ENCODE measurements around the gene ZNF580.

The ZNF580 gene

GRCh38 chr19:55677572-55678028 lies 36.8 kb downstream of the ZNF580 start:
- Histone ChIP-seq H3K36me3 (ENCODE audit: low read depth) (peaks cover 83% of the 10 kb centered on the region), H3K27ac (ENCODE audit: poor library complexity, severe bottlenecking) (no peak overlapping the region), H3K4me3 (ENCODE audit: severe bottlenecking) (no peak overlapping the region)

GRCh38 chr19:55678121-55678671 lies 37.4 kb downstream of the ZNF580 start:
- TF ChIP-seq CTCF (IDR thresholded peaks at IDR 0.05; ENCODE audit: poor library complexity, severe bottlenecking) = no peak
- Histone ChIP-seq H3K36me3 (ENCODE audit: low read depth) (peaks cover 80% of the 10 kb centered on the region), H3K9me3 (ENCODE audit: severe bottlenecking) (no peaks in the 10 kb centered on the region), H3K4me1 (ENCODE audit: insufficient read depth, poor library complexity, severe bottlenecking) (peaks cover 16% of the 10 kb centered on the region), H3K27me3 (ENCODE audit: insufficient read depth, poor library complexity, severe bottlenecking) (no peaks in the 10 kb centered on the region), H3K27ac (ENCODE audit: poor library complexity, severe bottlenecking) (no peak overlapping the region), H3K4me3 (ENCODE audit: severe bottlenecking) (no peak overlapping the region)
- no peak for DNase-seq (ENCODE audit: low spot score)
- no peak for ATAC-seq (ENCODE audit: low read depth)

More at GRCh38 chr19:55677572-55678028, 36.8 kb downstream of the ZNF580 start:
- H3K9me3 ChIP-seq (ENCODE audit: severe bottlenecking) = no peaks in the 10 kb centered on the region
- no peak for TF ChIP-seq CTCF (IDR thresholded peaks at IDR 0.05; ENCODE audit: poor library complexity, severe bottlenecking)
- no peak for ATAC-seq (ENCODE audit: low read depth)
- no peaks in the 10 kb centered on the region for H3K27me3 ChIP-seq (ENCODE audit: insufficient read depth, poor library complexity, severe bottlenecking)
- DNase-seq (ENCODE audit: low spot score) = no peak
- H3K4me1 ChIP-seq (ENCODE audit: insufficient read depth, poor library complexity, severe bottlenecking) = peaks cover 16% of the 10 kb centered on the region

- DNase-seq (ENCODE audit: low spot score) = no peak
- peak; percentile 30; the same call in 2 of the 3 replicates for ATAC-seq (ENCODE audit: low read depth)
- no peak for TF ChIP-seq CTCF (IDR thresholded peaks at IDR 0.05; ENCODE audit: poor library complexity, severe bottlenecking)
- no peaks in the 10 kb centered on the region for H3K27me3 ChIP-seq (ENCODE audit: insufficient read depth, poor library complexity, severe bottlenecking)
- no peak overlapping the region for H3K27ac ChIP-seq (ENCODE audit: poor library complexity, severe bottlenecking)
- H3K9me3 ChIP-seq (ENCODE audit: severe bottlenecking) = no peaks in the 10 kb centered on the region
- H3K36me3 ChIP-seq (ENCODE audit: low read depth) = peaks cover 82% of the 10 kb centered on the region
- no peak overlapping the region for H3K4me3 ChIP-seq (ENCODE audit: severe bottlenecking)
- peaks cover 16% of the 10 kb centered on the region for H3K4me1 ChIP-seq (ENCODE audit: insufficient read depth, poor library complexity, severe bottlenecking)
Measured at GRCh38 chr19:55679343-55680257, 38.8 kb downstream of the ZNF580 start.

- Histone ChIP-seq H3K4me3 (ENCODE audit: severe bottlenecking) (no peak overlapping the region), H3K9me3 (ENCODE audit: severe bottlenecking) (no peaks in the 10 kb centered on the region), H3K27me3 (ENCODE audit: insufficient read depth, poor library complexity, severe bottlenecking) (no peaks in the 10 kb centered on the region), H3K27ac (ENCODE audit: poor library complexity, severe bottlenecking) (no peak overlapping the region), H3K4me1 (ENCODE audit: insufficient read depth, poor library complexity, severe bottlenecking) (peaks cover 16% of the 10 kb centered on the region), H3K36me3 (ENCODE audit: low read depth) (peaks cover 91% of the 10 kb centered on the region)
- TF ChIP-seq CTCF (IDR thresholded peaks at IDR 0.05; ENCODE audit: poor library complexity, severe bottlenecking) = no peak
- ATAC-seq (ENCODE audit: low read depth) (no peak), DNase-seq (ENCODE audit: low spot score) (no peak)
Measured at GRCh38 chr19:55680339-55681130, 39.7 kb downstream of the ZNF580 start.

Measured in RWPE2 (cell line).